Ecto neural progenitor cell (in vitro differentiated cells): ENCODE measurements around the gene PLIN4.

Source experiments
- DNase-seq: peaks from one replicate; pipeline ENCODE4 v3.0.0-alpha.2; 2018; ENCODE audit warnings: low spot score

Gene PLIN4

GRCh38 chr19:4455719-4456475 lies 62.4 kb downstream of the PLIN4 start:
- DNase-seq = no peak

- no peak for DNase-seq
Measured at GRCh38 chr19:4454747-4455718, 63.3 kb downstream of the PLIN4 start.

GRCh38 chr19:4453232-4454179 lies 64.8 kb downstream of the PLIN4 start:
- no peak for DNase-seq

- DNase-seq = no peak
Measured at GRCh38 chr19:4452230-4452990, 65.9 kb downstream of the PLIN4 start.
